HG03521 (cell line): ENCODE measurements around the gene DISP2.

Source experiments
- ATAC-seq: cut with Tn5 transposase; IDR thresholded peaks from one replicate; pipeline ENCODE4 v1.9.1; 2021; ENCODE audit warnings: mild to moderate bottlenecking, moderate library complexity; ENCODE audit not compliant: unreplicated experiment

The DISP2 gene

DNA sequence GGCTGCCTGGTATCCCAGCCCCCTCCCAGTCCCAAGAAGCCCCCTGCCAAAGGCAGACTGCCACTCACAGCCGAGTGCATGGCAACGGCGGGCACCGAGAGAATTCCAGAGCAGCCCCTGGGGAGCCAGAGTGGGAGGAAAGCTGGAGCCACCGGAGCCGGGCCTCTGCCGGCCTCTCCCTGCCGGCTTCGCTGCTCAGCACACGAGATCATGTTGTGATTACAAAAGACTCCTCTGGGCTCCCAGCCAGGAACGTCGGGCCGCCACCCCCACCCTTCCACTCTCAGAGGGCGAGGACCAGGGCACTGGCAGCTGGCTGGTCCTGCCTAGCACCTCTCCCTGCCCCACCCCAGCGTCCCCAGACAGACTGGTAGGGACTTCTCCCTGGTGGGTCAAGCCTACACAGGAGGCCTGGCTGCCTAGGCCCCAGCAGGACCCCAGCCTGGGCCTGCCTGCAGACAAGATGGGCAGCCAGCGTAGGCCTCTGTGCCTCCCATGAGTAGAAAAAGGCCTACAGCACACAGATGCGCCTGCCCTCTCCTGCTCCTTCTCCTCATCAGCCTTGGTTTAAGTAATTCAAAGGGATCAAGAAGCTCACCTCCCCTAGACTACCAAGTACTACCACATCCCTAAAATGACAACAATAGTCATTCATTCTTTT, 17.1 kb upstream of the DISP2 start, which contains the start of gene CCDC9B:
CCDC9B (minus strand) TSS at position 200 of the 661 bp plus-strand sequence; CDS start at position 80, 120 bp downstream.
- ATAC-seq, result no peak

DNA sequence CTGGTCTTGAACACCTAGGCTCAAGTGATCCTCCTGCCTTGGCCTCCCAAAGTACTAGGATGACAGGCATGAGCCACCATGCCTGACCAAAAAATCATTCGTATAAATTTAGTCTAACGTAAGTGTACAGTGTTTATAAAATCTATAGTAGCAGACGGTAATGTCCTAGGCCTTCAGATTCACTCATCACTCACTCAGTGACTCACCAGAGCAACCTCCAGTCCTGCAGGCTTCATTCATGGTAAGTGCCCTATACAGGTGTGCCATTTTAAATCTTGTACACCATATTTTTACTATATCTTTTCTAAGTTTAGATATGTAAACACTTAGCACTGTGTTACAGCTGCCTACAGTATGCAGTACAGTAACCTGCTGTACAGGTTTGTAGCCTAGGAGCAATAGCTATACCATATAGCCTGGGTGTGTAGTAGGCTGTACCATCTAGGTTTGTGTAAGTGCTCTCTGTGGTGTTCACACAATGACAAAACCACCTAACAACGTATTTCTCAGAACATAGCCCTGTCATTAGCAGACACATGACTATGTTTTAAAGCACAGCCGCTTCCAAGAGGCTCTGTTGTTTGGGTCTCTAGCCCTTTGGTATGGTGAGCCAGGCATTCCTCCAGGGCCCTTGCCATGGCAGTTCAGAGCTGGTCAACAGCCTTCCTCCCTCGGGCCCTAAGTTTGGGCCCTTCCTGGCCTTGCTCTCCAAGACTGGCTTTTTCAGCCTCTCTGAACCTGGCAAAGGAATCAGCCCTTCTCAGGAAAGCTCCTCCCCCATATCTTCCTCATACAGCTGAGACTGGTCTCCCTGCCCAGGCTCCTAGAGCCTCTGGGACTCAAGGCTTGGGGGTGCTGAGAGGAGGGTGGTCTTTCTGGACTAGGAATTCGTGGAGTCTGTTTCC, 15.4 kb upstream of the DISP2 start:
- no peak for ATAC-seq

DNA sequence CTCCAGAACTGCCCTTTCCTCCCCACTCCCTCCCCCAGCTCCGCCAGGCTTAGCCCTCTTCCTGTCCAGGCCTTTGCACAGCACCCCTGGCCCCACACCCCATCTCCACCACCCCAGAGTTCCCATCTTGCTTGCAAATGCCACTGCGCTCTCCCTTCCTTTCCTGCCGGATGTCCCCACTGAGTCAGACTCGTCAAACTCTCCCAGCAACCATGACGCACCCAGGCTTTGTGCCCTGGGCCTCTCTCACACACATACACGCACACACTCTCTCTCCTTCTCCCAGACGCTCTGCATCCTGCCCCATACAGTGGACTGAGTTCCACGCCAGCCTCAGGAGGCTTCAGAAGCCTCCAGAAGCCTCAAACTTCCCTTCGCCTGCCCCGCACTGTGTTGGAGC, 14.5 kb upstream of the DISP2 start:
- no peak for ATAC-seq

DNA sequence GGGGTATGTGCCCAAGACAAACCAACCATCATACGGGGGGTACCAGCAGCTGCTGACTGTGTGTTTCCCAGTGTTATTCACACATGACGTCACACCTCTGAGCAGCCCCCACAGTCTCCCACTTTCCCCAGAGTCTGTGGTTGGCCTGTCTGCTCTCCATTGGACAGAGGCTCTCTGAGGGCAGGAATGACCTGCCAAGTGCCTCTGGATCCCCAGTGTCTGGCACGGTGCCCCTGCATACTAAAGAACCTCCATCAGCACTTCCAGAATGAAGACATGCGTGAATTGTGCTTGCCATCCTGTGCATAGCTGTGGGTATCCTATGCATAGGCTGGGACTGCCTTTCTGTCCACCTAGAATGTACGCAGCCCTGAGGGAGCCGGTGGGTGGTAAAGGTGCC, 13.8 kb upstream of the DISP2 start:
- no peak for ATAC-seq

DNA sequence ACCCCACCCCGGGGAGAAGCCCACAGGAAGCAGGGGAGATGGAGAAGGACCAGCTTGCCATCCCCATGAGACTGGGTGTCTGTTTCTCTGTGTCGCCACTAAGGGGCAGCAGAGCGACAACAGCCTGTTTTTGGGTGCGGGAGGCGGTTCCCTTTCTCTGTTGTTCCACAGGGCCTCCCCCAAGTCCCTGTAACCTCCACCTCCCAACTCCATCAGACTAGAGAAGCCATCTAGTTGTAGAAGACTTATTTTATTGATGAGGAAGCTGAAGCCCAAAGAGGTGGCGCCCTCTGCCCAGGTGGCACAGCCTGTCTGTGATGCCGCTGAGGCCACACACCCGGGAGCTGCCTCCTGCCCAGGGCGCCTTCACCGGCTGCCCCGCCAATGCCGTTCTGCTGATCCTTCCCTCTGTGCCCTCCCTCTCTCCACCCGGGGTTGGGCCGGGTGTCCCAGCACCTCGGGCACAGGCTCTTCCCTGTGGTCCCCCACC, 13.3 kb upstream of the DISP2 start:
- no peak for ATAC-seq

DNA sequence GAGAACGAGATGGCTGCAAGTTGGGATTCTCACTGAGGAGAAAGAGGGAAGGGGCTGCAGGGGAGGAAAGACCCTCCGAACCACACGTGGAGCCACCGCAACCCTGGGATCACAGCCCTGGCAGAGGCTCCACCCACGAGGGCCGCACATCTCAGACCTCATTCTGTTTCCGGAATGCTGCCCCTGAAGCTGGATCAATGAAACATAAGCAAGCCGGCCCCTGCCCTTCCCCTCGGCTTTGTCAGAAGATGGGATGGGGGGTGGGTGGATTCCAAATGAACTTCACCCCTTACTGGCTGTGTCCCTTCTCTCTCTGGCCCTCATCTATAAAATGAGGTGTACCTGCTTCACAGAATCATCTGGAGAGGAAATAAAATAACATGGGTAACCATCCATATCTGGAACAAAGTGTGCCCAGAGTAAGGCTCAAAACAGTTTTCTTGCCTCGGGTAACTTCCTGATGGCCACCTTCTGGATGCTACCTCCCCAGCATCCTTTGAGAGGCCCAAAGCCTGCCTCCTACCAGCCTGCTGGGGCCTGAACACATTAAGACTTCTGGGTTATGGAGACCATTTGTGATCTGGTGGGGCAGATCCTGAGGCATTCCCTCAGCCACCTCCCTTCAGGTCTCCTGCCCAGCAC, 12.7 kb upstream of the DISP2 start:
- no peak for ATAC-seq

DNA sequence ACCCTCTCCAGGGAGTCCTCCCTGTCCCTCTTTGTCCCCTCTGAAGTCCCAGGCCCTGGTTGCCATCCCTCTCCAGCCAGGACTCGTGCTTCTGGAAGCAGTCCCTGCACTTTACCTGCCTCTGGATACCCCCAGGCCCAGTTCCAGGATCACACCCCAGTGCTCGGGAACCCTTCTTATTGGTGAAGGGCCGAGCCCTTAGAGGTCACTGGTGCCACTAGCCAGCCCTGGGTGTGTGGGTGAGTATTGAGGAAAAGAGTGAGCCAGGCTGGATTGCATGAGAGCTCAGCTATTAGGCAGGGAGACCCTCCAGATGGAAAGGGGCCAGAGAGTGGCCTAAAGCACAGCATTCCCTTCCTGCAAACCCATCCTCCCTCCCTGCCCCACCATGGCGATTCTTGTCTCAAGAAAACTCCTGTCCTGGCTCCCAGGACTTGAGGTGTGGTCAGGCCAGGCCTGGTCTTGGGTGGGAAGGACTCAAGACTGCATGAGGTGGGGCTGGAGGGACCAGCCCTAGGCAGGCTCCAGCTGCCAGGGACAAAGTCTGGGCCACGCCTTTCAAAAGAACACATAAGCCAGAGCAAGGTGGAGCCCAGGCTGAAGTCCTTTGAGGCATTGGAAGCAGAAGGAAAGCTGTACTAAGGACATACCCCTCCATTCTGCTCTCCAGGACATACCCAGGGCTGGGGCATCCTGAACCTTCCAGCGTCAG, 12.0 kb upstream of the DISP2 start:
- no peak for ATAC-seq

DNA sequence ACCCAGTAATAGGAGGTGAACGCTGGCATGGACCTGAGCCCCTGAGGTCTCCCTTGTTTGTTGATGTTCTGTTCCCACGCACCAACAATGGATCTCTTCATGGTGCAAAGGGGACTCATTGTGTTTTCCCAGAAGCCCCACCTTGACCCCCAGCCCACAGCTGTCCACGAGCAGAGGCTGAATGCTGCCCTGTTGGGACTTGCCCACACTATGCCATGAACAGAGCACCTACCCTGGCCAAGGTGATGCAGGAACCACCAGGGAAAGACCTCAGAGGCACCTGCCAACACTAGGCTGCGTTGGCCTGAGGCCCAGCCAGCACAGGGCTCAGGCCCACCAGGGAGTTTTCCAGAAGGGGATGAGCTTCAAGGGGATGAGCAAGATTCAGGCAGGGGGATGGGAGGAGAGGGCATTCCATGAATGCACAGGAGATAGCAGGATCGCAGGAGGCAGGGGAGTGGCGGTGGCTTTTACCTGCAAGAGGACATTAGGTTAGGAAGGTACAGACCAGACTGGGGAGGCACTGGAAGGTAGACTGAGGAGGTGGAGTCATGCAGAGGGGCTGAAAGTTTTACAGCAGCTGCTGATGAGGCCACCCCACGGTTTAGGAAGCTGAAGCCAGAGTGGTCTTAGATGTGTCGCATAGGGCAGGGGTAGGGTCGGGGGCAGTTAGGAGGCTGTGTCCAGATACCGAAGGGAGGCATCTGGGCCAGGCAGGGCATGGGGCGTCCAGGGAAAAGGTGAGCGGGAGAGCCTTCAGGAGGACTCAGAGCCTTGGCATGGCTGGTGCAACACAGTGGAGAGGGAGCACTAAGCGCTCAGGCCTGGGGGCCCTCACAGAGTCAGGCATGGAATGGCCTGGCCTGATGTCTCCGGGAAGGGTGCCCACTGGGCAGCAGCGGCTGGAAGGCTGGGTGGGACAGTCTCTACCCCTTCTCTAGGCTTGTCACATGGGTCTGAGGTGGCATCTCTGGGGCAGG, 11.2 kb upstream of the DISP2 start:
- no peak for ATAC-seq

DNA sequence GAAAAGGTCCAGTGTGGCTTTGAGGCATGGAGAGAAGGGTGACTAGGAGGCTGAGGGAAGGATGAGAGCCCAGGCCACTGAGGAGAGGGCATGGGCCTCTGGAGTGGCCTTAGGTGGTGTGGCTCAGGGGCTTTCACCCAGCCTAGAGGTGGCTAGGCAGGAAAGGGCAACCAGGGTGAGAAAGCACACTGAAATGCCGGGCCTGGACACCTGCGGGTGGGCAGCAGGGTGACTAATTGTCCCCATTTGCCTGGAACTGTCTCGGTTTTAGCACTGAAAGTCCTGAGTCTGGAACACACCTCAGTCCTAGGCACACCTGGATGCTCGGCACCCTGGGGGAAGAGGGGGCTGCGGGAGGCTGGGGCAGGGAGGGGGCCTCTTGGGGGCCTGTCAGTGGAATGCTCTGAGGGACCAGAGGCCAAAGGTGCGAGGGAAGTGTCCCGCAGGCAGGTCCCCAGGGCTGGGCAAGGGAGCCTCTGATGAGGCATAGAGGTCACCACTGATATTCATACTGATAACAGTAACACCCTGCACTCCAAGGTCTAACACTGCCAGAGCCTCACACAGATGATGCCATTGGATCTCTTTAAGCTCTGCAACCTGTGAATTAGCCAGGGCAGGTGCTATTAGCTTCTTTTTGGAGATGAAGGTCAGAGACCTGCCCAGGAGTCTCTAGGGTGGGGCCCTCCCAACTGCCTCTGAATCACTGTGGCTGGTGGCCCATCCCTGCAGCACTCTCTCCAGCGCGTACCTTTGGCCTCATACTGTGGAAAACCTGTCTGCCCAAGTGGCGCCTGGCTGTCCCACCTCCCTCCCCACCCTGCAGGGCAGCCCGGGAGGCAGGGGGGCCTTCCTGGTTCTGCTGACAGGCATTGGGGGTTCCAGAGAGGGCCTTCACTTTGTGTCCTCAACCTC, 10.2 kb upstream of the DISP2 start:
- no peak for ATAC-seq

DNA sequence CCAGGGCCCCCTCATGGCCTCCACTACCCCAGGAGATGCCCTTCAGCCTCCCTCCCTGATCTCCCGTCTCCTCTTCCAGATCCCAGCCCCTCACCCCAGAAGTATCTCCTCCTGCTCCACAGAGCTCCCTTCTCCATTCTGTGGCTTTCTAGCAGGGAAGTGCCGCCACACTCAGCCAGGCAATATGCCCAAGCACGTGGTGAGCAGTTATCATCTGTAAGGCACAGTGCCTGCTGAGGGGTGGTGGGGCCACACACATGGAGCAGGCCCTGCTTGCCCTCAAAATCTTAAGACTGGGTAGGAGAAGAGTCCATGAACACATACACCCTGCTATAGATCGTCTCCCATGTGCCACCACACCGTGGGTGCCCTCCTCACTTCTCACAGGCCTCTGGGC, 9.5 kb upstream of the DISP2 start:
- ATAC-seq, result no peak

DNA sequence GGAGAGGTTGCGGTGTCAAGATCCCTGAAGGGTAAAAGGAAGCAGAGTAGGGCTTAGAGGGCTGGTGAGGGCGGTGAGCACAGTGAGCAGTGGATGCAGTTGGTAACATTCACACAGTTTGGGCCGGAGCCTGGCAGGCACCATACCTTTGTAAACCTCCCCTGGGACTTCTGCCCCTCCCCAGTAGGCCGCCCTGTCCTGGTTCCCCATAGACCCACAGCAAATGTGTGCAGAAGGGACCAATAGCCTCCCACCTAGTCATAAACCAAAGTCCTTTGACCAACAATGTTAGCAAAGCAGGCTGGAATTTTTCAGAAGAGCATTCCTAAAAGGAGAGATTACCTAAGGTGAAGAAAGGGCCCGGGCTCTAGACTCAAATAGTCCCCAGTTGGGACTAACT, 8.9 kb upstream of the DISP2 start:
- no peak for ATAC-seq

DNA sequence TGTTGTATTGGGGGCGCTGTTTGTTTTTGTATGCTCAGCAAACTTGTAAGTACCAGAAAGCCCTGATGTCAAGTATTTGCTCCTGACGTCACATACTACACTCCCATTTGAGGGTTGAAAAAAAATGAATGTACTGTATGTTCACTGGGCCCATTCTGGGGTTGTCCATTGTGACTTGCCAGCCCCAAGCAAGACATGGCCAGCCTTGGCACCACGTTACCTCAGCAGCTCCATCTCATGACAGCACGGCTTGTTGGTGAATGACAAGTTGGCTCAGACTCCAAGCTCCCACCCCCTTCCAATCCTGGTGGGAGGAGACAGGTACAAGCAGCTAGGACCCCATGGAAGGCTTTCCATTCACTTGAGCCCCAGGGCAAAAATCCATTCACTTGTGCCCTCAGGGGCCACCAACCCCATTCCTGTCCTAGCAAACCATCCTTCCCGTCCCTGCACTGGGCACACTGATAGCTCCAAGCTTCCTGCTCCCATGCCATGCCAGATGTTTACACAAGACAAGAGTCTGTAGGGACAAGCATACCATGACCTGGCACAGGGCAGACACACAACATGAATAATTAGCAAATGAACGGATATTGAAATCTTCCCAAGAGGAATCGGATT, 5.6 kb upstream of the DISP2 start:
- ATAC-seq, result no peak

DNA sequence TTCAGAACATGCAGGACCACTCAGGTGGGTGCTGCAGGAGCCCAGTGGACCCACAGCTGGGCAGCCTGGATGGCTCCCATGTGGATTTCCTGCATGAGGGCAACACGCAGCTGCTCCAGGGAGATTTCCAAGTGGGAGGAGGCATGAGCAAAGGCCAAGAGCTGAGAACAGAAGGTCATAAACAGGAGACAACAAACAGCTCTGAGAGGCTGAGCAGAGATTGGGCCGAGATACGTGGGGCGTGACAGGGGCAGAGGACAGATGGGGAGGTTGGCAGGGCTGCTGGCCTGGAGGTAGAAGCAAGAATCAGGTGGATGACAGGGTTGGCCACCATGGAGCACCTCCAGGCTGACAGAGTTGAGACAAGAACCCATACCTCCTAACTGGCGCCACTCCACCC, 4.3 kb upstream of the DISP2 start:
- no peak for ATAC-seq

DNA sequence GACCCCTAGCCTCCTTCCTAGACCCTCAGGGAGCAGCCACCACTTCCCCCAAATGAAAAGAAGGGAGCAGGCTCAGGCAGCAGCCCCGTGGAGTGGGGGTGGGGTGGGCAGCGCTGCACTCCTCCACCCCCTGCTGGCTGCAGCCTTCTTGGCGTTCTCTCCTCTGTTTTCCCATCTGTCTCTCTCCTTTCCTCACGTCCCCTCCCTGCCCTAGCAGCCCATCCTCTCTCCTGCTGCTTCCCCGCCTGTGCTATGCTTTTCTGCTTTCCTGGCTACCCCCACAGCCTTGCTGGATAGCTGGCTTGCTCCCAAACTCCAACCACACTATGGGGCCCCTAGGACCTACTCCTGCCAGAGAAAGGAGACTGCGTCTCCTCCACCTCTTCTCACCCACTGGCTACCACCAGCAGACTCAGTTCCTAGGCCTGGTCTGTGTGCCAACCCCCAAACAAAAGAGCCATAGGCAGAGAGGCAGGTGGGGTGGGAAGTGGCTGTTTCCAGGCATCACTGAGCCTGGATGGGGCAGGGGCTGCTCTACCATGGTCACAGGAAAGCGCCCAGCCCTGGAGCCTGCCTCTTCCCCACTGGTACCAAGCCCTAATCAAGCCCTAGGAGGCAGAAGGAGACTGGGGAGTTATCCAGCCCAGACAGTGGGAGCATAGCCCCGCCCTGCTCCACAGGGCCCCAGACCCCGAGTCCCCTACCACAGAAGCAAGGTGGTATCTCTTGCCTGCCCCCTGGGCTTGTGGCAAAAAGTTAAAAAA, 3.4 kb upstream of the DISP2 start:
- no peak for ATAC-seq

DNA sequence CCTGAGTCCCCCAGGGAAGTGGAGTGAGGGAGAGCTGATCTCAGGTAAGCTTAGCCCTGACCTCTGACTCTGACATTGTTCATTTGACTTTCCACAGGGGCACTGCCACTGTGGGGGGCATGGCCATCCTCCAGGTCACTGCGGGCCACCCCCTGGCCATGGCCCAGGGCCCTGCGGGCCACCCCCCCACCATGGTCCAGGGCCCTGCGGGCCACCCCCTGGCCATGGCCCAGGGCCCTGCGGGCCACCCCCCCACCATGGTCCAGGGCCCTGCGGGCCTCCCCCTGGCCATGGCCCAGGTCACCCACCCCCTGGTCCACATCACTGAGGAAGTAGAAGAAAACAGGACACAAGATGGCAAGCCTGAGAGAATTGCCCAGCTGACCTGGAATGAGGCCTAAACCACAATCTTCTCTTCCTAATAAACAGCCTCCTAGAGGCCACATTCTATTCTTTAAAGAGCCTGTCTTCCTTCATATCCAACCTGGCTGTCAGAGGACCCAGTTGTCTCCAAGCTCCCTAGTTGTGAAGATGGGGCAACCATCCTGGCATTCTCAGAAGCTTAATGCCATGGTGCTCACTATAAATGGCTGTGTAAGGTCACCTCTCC, 1.9 kb upstream of the DISP2 start:
- no peak for ATAC-seq

DNA sequence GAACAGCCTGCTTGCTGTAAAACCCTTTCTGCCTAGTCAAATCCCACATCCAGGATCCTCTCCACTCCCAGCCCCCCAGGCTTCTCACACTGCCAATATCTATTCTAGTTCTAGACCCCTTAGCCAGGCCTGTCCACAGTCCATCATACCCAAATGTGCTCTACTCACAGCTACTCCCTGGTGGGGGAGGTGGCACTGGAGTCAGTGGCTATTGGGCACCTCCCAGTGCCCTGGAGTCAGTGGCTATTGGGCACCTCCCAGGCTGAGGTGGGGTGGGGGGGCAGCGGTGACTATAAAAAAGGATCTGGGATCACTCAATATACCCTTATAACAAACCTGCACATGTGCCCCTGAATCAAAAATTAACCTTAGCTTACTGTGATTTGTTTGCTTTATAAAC, 773 bp upstream of the DISP2 start:
- ATAC-seq, result no peak
